Colonic mucosa (tissue), 4 donors: ENCODE measurements around the gene GNMT. TPM values are rescaled to one million over a fixed set of nuclear protein-coding genes. Genes with fewer than 3 reads are reported as not detected.

Source experiments
- DNase-seq: peaks from one replicate; pipeline ENCODE4 v3.0.0-alpha.2; 2020
- H3K27ac ChIP-seq: fragments of 200-600 bp; one replicate; pipeline ENCODE4 v1.8.0; 2021
- H3K27me3 ChIP-seq: fragments of 200-600 bp; one replicate; pipeline ENCODE4 v1.8.0; 2021
- H3K36me3 ChIP-seq: fragments of 200-600 bp; one replicate; pipeline ENCODE4 v1.8.0; 2021
- H3K4me1 ChIP-seq: fragments of 200-600 bp; one replicate; pipeline ENCODE4 v1.8.0; 2021; ENCODE audit warnings: mild to moderate bottlenecking
- H3K4me3 ChIP-seq: fragments of 200-600 bp; one replicate; pipeline ENCODE4 v1.8.0; 2021
- H3K9ac ChIP-seq, 2 donors: one replicate each; pipeline ENCODE4 v1.7.0; 2013; ENCODE audit warnings: control low read depth in 2 of 2, low read depth in 2 of 2, low read length in 2 of 2
- H3K9me3 ChIP-seq: fragments of 200-600 bp; one replicate; pipeline ENCODE4 v1.8.0; 2021
- intact Hi-C: fragments of 100-400 bp; cut with DNase I; formaldehyde crosslinking; loops from one replicate; pipeline ENCODE4 v1.14.1; 2022
- total RNA-seq, 2 donors: library from RNA; stranded (reverse); fragmentation: NEBNext Ultra II Directional in 1 of 2; extraction: Animal tissue kit (Norgen Biotek cat#: 25700) in 1 of 2; gene quantifications; one replicate each; pipeline ENCODE4 v1.2.1, GENCODE V29; 2021
- TF ChIP-seq, protein P1 (sequence below): fragments of 200-600 bp; IDR thresholded peaks from one replicate; pipeline ENCODE4 v1.8.0; 2022; ENCODE audit warnings: antibody characterized with exemption, mild to moderate bottlenecking
- donor health status: healthy.
- donor health status: DM: no; HTN: no; CAD: no.
- donor health status: DM: no; HTN: no; CAD: no.

The GNMT gene
- total RNA-seq, 2 donors from 2014 or later = 0.96 TPM; not detected in 1

DNA sequence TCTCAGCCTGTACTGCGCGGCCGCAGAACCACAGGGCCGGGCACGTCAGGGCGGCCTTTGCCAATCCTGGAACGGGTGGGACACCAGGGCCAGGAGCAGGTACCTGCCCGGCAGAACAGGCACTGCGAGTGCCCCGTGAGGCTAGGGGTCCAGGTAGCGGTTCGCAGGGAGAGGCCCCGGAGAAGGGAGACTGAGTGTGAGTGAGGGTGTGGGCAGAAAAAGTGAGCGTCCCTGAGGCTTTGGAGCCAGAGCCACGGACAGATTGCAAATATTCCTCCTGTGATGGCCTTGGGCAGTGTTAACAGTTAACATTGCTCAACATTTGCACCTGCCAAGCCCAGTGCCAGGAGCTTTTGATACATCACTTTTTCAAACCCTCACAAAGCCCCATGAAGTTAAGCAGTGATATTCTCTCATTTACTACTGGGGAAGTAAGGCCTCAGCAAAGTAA is 491 bp downstream of the GNMT start:
- H3K4me3 ChIP-seq = peak overlapping the region; percentile 43
- H3K27me3 ChIP-seq = no peaks in the 10 kb centered on the region
- H3K36me3 ChIP-seq = no peaks in the 10 kb centered on the region
- TF ChIP-seq, protein P1, sequence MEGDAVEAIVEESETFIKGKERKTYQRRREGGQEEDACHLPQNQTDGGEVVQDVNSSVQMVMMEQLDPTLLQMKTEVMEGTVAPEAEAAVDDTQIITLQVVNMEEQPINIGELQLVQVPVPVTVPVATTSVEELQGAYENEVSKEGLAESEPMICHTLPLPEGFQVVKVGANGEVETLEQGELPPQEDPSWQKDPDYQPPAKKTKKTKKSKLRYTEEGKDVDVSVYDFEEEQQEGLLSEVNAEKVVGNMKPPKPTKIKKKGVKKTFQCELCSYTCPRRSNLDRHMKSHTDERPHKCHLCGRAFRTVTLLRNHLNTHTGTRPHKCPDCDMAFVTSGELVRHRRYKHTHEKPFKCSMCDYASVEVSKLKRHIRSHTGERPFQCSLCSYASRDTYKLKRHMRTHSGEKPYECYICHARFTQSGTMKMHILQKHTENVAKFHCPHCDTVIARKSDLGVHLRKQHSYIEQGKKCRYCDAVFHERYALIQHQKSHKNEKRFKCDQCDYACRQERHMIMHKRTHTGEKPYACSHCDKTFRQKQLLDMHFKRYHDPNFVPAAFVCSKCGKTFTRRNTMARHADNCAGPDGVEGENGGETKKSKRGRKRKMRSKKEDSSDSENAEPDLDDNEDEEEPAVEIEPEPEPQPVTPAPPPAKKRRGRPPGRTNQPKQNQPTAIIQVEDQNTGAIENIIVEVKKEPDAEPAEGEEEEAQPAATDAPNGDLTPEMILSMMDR = no peak
- no peak for DNase-seq
- no peaks in the 10 kb centered on the region for H3K9me3 ChIP-seq
- H3K9ac ChIP-seq = peak overlapping the region in 1 of 2 donors; percentile 43
- intact Hi-C loops = no loop called here
- H3K4me1 ChIP-seq = peaks cover 4% of the 10 kb centered on the region
- no peak overlapping the region for H3K27ac ChIP-seq

DNA sequence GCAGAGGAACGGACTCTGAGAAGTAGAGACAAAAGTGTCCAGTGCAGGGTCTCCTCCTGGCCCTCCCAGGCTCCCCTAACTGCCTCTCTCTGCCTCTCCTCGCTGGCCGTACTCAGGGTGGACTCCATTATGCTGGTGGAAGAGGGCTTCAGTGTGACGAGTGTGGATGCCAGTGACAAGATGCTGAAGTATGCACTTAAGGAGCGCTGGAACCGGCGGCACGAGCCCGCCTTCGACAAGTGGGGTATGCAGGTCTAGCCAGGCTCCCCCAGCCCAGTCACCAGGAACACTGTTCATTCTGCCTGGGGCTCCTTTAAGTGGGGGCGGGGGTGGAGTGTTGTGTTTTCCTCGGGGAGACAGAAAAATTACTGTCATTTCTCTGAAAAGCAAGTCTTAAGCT is 1.5 kb downstream of the GNMT start:
- Histone ChIP-seq H3K36me3 (no peaks in the 10 kb centered on the region), H3K4me3 (no peak overlapping the region), H3K9ac (no peak overlapping the region), H3K9me3 (no peaks in the 10 kb centered on the region), H3K4me1 (peaks cover 4% of the 10 kb centered on the region), H3K27ac (no peak overlapping the region), H3K27me3 (no peaks in the 10 kb centered on the region)
- TF ChIP-seq, protein P1 = no peak
- no peak for DNase-seq
- intact Hi-C loops = no loop called here

DNA sequence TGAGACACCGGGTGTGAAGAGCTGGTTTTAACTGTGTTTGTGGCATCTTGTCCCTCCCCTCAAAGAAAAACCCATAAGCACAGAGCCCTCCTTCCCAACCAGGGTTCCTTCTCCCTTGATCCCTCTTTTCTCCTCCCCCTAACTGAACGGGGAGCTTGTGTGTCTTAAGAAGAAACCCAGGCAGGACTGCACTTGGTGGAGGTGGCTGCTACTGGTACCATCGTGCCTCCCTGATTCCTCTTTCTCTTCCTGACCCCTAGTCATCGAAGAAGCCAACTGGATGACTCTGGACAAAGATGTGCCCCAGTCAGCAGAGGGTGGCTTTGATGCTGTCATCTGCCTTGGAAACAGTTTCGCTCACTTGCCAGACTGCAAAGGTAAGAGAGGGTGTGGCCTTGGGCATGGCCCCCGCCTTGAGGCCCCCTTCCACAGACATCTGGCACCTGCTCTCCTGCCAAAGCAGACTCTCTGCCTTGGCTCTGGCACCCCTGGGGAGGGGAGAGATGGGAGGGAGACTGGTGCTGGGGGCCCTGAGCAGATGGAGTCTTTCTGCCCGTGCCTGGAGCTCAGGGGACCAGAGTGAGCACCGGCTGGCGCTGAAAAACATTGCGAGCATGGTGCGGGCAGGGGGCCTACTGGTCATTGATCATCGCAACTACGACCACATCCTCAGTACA is 2.1 kb downstream of the GNMT start:
- H3K36me3 ChIP-seq = no peaks in the 10 kb centered on the region
- TF ChIP-seq, protein P1 = no peak
- no peak for DNase-seq

DNA sequence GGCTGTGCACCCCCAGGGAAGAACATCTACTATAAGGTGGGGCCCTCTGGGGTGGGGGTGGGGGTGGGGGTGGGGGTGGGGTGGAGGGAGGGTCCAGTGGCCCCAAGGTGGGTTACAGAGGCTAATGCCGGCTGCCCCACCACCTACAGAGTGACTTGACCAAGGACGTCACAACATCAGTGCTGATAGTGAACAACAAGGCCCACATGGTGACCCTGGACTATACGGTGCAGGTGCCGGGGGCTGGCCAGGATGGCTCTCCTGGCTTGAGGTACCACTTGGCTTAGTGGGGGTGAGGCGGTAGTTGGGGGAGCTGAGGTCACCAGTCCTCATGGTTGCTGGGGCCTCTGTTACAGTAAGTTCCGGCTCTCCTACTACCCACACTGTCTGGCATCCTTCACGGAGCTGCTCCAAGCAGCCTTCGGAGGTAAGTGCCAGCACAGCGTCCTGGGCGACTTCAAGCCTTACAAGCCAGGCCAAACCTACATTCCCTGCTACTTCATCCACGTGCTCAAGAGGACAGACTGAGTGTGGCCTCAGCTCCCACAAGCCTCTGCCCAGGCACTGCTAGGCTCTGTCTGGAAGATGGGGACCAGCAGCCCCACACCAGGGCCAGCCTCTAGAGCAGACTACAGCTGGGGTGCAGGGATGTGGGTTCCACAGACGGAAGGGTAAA is 2.8 kb downstream of the GNMT start:
- H3K9me3 ChIP-seq = no peaks in the 10 kb centered on the region
- no peak overlapping the region for H3K4me3 ChIP-seq
- H3K9ac ChIP-seq = no peak overlapping the region
- H3K27ac ChIP-seq = no peak overlapping the region
- intact Hi-C loops = no loop called here
- TF ChIP-seq, protein P1 = no peak
- H3K36me3 ChIP-seq = no peaks in the 10 kb centered on the region
- peaks cover 4% of the 10 kb centered on the region for H3K4me1 ChIP-seq
- no peak for DNase-seq
- H3K27me3 ChIP-seq = no peaks in the 10 kb centered on the region

More for the DNA sequence above, 2.1 kb downstream of the GNMT start:
- no peaks in the 10 kb centered on the region for H3K9me3 ChIP-seq
- no peak overlapping the region for H3K27ac ChIP-seq
- H3K4me3 ChIP-seq = no peak overlapping the region
- peaks cover 4% of the 10 kb centered on the region for H3K4me1 ChIP-seq
- H3K27me3 ChIP-seq = no peaks in the 10 kb centered on the region
- intact Hi-C loops = no loop called here
- H3K9ac ChIP-seq = no peak overlapping the region

DNA sequence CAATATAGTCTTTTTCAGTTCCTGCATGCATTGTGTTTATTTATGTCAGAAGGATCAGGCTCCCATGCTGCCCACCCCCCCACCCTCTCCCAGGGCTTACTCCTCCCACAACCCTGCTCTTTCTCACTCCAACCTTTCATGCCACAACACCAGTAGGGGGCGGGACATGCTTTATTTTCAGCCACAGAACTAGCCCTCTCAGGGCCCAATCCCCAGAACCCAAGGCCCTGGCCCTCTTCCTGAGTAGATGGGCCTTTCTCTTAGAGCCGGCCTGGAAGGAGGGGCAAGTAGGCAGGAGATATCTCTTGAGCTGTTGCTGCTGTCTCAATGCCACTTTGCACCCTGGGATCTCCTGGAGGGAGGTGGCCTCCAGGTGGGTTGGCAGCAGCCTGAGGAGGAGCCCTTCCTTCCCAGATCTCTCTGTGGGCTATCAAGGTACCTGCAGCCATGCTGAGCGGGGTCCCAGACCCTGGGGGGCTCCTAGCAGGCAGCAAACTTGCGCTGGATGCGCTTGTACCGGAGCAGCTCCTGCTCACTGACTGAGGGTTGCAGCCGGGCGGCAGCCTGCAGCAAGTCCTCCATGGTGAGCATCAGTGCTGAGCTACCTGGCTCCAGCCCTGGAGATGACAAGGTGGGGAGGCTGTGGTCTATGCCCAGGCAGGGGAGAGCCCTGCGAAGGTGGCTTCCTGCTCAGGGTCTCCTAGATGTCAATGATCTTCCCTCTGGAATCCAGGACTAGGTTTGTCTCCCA is 3.5 kb downstream of the GNMT start:
- no peaks in the 10 kb centered on the region for H3K36me3 ChIP-seq
- TF ChIP-seq, protein P1 = peak; percentile 11
- intact Hi-C loops = no loop called here
- H3K27ac ChIP-seq = no peak overlapping the region
- H3K9me3 ChIP-seq = no peaks in the 10 kb centered on the region
- no peaks in the 10 kb centered on the region for H3K27me3 ChIP-seq
- DNase-seq = peak; percentile 35
- no peak overlapping the region for H3K9ac ChIP-seq
- H3K4me3 ChIP-seq = no peak overlapping the region
- H3K4me1 ChIP-seq = peaks cover 4% of the 10 kb centered on the region
